IMR-90 (cell line): Measurements from ENCODE around the gene MIER1. TPM values are rescaled to one million over a fixed set of nuclear protein-coding genes. Genes with fewer than 3 reads are reported as not detected.

Source experiments
- ATAC-seq: fragments of 200-7000 bp; cut with Tn5 transposase; 2 replicates; pipeline ENCODE4 v1.9.1; 2020; ENCODE audit warnings: low read depth, mild to moderate bottlenecking, moderate library complexity
- BruUV-seq: library from RNA; stranded (reverse); fragments of 400-500 nt; replicated peaks from 2 replicates; lab custom pipeline; 2021; lab: Mats Ljungman, UMichigan
- CTCF ChIA-PET: fragments of 300-600 bp; formaldehyde crosslinking; extraction: SDS; loops from one replicate; lab custom pipeline; 2021; ENCODE audit warnings: antibody characterized with exemption; lab: Yijun Ruan, JAX
- POLR2A ChIA-PET: fragments of 300-600 bp; sonication (Branson Sonifier 250); formaldehyde crosslinking; loops from one replicate; lab custom pipeline; 2022; ENCODE audit warnings: antibody characterized with exemption; ENCODE audit not compliant: unreplicated experiment; lab: Charles Lee
- DNase-seq: peaks from one replicate; pipeline ENCODE4 v3.0.0; 2013
- H2AFZ ChIP-seq: replicated peaks from 2 replicates; pipeline ENCODE3; 2013; ENCODE audit warnings: low read length, mild to moderate bottlenecking; ENCODE audit not compliant: poor library complexity
- H2AK5ac ChIP-seq: 2 replicates; pipeline ENCODE4 v1.6.1; 2013; ENCODE audit warnings: low read depth, low read length, inconsistent platforms
- H2AK9ac ChIP-seq: replicated peaks from 2 replicates; pipeline ENCODE3; 2013; ENCODE audit warnings: mild to moderate bottlenecking, low read depth, low read length, moderate library complexity; ENCODE audit not compliant: poor library complexity
- H2BK120ac ChIP-seq: 2 replicates; pipeline ENCODE4 v1.6.1; 2013; ENCODE audit warnings: low read depth, low read length, inconsistent platforms
- H2BK15ac ChIP-seq: 3 replicates; pipeline ENCODE4 v1.6.1; 2013; ENCODE audit warnings: low read depth, low read length, inconsistent platforms
- H2BK20ac ChIP-seq: 2 replicates; pipeline ENCODE4 v1.6.1; 2013; ENCODE audit warnings: low read depth, mild to moderate bottlenecking, inconsistent platforms, low read length, moderate library complexity
- H2BK5ac ChIP-seq: 2 replicates; pipeline ENCODE4 v1.6.1; 2013; ENCODE audit warnings: mild to moderate bottlenecking, low read depth, low read length, inconsistent platforms; ENCODE audit not compliant: poor library complexity, severe bottlenecking
- H3K14ac ChIP-seq: replicated peaks from 2 replicates; pipeline ENCODE4 v1.6.1; 2013; ENCODE audit warnings: low read depth, low read length, inconsistent platforms
- H3K18ac ChIP-seq: 2 replicates; pipeline ENCODE4 v1.6.1; 2013; ENCODE audit warnings: low read depth, low read length, control low read depth
- H3K23ac ChIP-seq: 2 replicates; pipeline ENCODE4 v1.6.1; 2013; ENCODE audit warnings: low read depth, low read length, inconsistent platforms
- H3K27ac ChIP-seq: 2 replicates; pipeline ENCODE4 v1.5.1; 2013; ENCODE audit warnings: mild to moderate bottlenecking, control low read depth, low read length; ENCODE audit not compliant: insufficient read depth
- H3K27me3 ChIP-seq: 2 replicates; pipeline ENCODE4 v1.6.1; 2013; ENCODE audit warnings: low read length; ENCODE audit not compliant: control insufficient read depth, insufficient read depth
- H3K36me3 ChIP-seq: 2 replicates; pipeline ENCODE4 v1.6.1; 2013; ENCODE audit warnings: low read length, mixed read lengths; ENCODE audit not compliant: control insufficient read depth, insufficient read depth
- H3K4ac ChIP-seq: 2 replicates; pipeline ENCODE4 v1.6.1; 2013; ENCODE audit warnings: low read depth, low read length, inconsistent platforms
- H3K4me1 ChIP-seq: 2 replicates; pipeline ENCODE4 v1.6.1; 2013; ENCODE audit warnings: low read length, mixed read lengths; ENCODE audit not compliant: control insufficient read depth, insufficient read depth
- H3K4me2 ChIP-seq: 2 replicates; pipeline ENCODE4 v1.6.1; 2013; ENCODE audit warnings: low read depth, mild to moderate bottlenecking, control low read depth, low read length, moderate library complexity
- H3K4me3 ChIP-seq: 2 replicates; pipeline ENCODE4 v1.5.1; 2013; ENCODE audit warnings: low read depth, mild to moderate bottlenecking, control low read depth, low read length, moderate library complexity; ENCODE audit not compliant: insufficient read depth
- H3K56ac ChIP-seq: 2 replicates; pipeline ENCODE4 v1.6.1; 2013; ENCODE audit warnings: low read length, inconsistent platforms; ENCODE audit not compliant: insufficient read depth; ENCODE audit errors: extremely low read depth
- H3K79me1 ChIP-seq, 2 experiments: 2 replicates each; pipeline ENCODE4 v1.6.1; 2013; ENCODE audit warnings: low read length in 2 of 2, inconsistent platforms in 1 of 2, low read depth in 1 of 2
- H3K9ac ChIP-seq: 2 replicates; pipeline ENCODE4 v1.6.1; 2013; ENCODE audit warnings: low read depth, low read length, control low read depth
- H3K9me1 ChIP-seq: 2 replicates; pipeline ENCODE4 v1.6.1; 2013; ENCODE audit warnings: low read length, inconsistent platforms; ENCODE audit not compliant: insufficient read depth
- H3K9me3 ChIP-seq: 2 replicates; pipeline ENCODE4 v1.6.1; 2013; ENCODE audit warnings: low read length; ENCODE audit not compliant: control insufficient read depth, insufficient read depth
- H4K20me1 ChIP-seq: 2 replicates; pipeline ENCODE4 v1.6.1; 2013; ENCODE audit warnings: low read length, inconsistent platforms; ENCODE audit not compliant: insufficient read depth
- H4K5ac ChIP-seq: 2 replicates; pipeline ENCODE4 v1.6.1; 2013; ENCODE audit warnings: mild to moderate bottlenecking, low read depth, low read length, control low read depth
- H4K8ac ChIP-seq, 2 experiments: 2 replicates each; pipeline ENCODE4 v1.6.1; 2013; ENCODE audit warnings: low read depth in 2 of 2, low read length in 2 of 2, control low read depth in 1 of 2, inconsistent platforms in 1 of 2
- H4K91ac ChIP-seq: 2 replicates; pipeline ENCODE4 v1.6.1; 2013; ENCODE audit warnings: low read depth, low read length, inconsistent platforms; ENCODE audit not compliant: insufficient read depth
- CHD1 ChIP-seq: IDR thresholded peaks from 2 replicates; pipeline ENCODE4 v1.6.1; 2012; ENCODE audit warnings: low read depth, low read length, improper control_type of control experiment
- CTCF ChIP-seq: conservative IDR thresholded peaks from 2 replicates; pipeline ENCODE4 v1.5.1; 2012; ENCODE audit warnings: mild to moderate bottlenecking, low read depth, low read length, improper control_type of control experiment
- ELK1 ChIP-seq: fragments of 150-350 bp; IDR thresholded peaks from 2 replicates; pipeline ENCODE4 v1.6.1; 2016; ENCODE audit warnings: low read depth, mild to moderate bottlenecking, low read length, moderate library complexity, borderline replicate concordance
- MAFK ChIP-seq: IDR thresholded peaks from 2 replicates; pipeline ENCODE4 v1.6.1; 2012; ENCODE audit warnings: low read depth, low read length, improper control_type of control experiment
- MAZ ChIP-seq: IDR thresholded peaks from 2 replicates; pipeline ENCODE4 v1.6.1; 2012; ENCODE audit warnings: low read depth, mild to moderate bottlenecking, low read length, improper control_type of control experiment, moderate library complexity, borderline replicate concordance
- NFE2L2 ChIP-seq: fragments of 150-350 bp; IDR thresholded peaks from 2 replicates; pipeline ENCODE4 v1.6.1; 2016; ENCODE audit warnings: low read depth, mild to moderate bottlenecking, low read length
- POLR2A ChIP-seq: IDR thresholded peaks from 2 replicates; pipeline ENCODE4 v1.6.1; 2012; ENCODE audit warnings: mild to moderate bottlenecking, low read depth, low read length
- RAD21 ChIP-seq: IDR thresholded peaks from 2 replicates; pipeline ENCODE4 v1.6.1; 2012; ENCODE audit warnings: low read length, improper control_type of control experiment
- RCOR1 ChIP-seq: IDR thresholded peaks from 2 replicates; pipeline ENCODE4 v1.6.1; 2012; ENCODE audit warnings: mild to moderate bottlenecking, low read length, improper control_type of control experiment; ENCODE audit not compliant: insufficient replicate concordance
- SMC3 ChIP-seq: fragments of 150-350 bp; IDR thresholded peaks from 2 replicates; pipeline ENCODE4 v1.6.1; 2016; ENCODE audit warnings: low read depth, mild to moderate bottlenecking, antibody characterized with exemption, low read length, moderate library complexity
- WGBS, 2 experiments: methylation state at CpG; one replicate each; pipeline versions ENCODE4 v1.1.5 to v1.1.7; 2013; ENCODE audit warnings: missing lambda C conversion rate in 2 of 2; ENCODE audit not compliant: insufficient read length in 1 of 2; ENCODE audit errors: extremely low coverage in 2 of 2; 5-methylcytosine and 5-hydroxymethylcytosine counted together
- dilution Hi-C: fragments of 300-500 bp; cut with HindIII; formaldehyde crosslinking; loops from one replicate; pipeline ENCODE4 v1.14.3; 2018; ENCODE audit warnings: low sequenced_read_pairs; ENCODE audit not compliant: unreplicated experiment
- in situ Hi-C: fragments of 300-500 bp; cut with MboI; formaldehyde crosslinking; loops from 3 replicates; pipeline ENCODE4 v1.14.3; 2019; ENCODE audit warnings: low sequenced_read_pairs, inconsistent platforms, mixed read lengths
- intact Hi-C: fragments of 100-400 bp; cut with micrococcal nuclease; formaldehyde crosslinking; loops from 2 replicates; pipeline ENCODE4 v1.10.0; 2022
- polyA plus RNA-seq, 3 experiments: library from polyadenylated mRNA; depleted of rRNA; stranded (reverse); fragments of >200 nt; gene quantifications; 2 replicates each; pipeline ENCODE4 v1.2.3, GENCODE V29; 2012; ENCODE audit warnings: low replicate concordance in 1 of 3
- total RNA-seq: library from RNA; depleted of rRNA; stranded (reverse); fragments of >200 nt; gene quantifications from 2 replicates; pipeline ENCODE4 v1.2.3, GENCODE V29; 2012

The MIER1 gene
- total and polyA plus RNA-seq, 2 of the 4 experiments (the other 2 are of a cell fraction), result 5.0 to 11.5 TPM

GRCh38 chr1:66929999-66930822, 5.4 kb downstream of the MIER1 start (continued):
- no peak for TF ChIP-seq NFE2L2
- peak; percentile 74 for TF ChIP-seq POLR2A
- TF ChIP-seq MAFK, result no peak
- peak; percentile 94 for TF ChIP-seq MAZ

- peak overlapping the region; percentile 1; the same call in 1 of the 2 replicates for H3K18ac ChIP-seq
- H3K4me3 ChIP-seq, result peak overlapping the region; percentile 65
- H2BK20ac ChIP-seq, result no peak overlapping the region
- H3K27me3 ChIP-seq, result no peaks in the 10 kb centered on the region
- H3K9ac ChIP-seq, result peak overlapping the region; percentile 91
- H3K36me3 ChIP-seq, result no peaks in the 10 kb centered on the region
- H4K20me1 ChIP-seq, result peaks cover 22% of the 10 kb centered on the region
- peak overlapping the region; percentile 77 for H3K27ac ChIP-seq
- H2BK15ac ChIP-seq, result no peak overlapping the region
- dilution Hi-C loops (no loop called here), in situ Hi-C loops (loop anchor here (25.0 kb wide), 2 partner anchors 393 to 1118 kb away; partner anchors contain the start of gene SGIP1), intact Hi-C loops (loop anchor here (5.0 to 10.0 kb wide), 2 partner anchors 37 to 1086 kb away; no protein-coding TSS in a partner anchor)
- H3K23ac ChIP-seq, result peak overlapping the region; percentile 87
- peak overlapping the region; percentile 73 for H3K4ac ChIP-seq
- 0 out of 2 replicates have a peak, but pooled peaks cover 2% of the 10 kb centered on the region for H3K4me1 ChIP-seq
- DNase-seq, result no peak
- no peaks in the 10 kb centered on the region for H3K9me3 ChIP-seq
- ChIA-PET CTCF (interaction anchor here (0.8 kb wide), 1 partner anchor 218 kb away, joined by 3 read pairs; no protein-coding TSS in a partner anchor), POLR2A (no interaction called here)
- H2BK120ac ChIP-seq, result peak overlapping the region; percentile 5; the same call in 1 of the 2 replicates
- peak overlapping the region; percentile 57 for H3K56ac ChIP-seq
- H2BK5ac ChIP-seq, result peak overlapping the region; percentile 80
- peak overlapping the region; percentile 2; the same call in 1 of the 2 replicates for H4K5ac ChIP-seq
- peak overlapping the region; percentile 41 for H3K14ac ChIP-seq
- peak overlapping the region; percentile 89 for H2AK9ac ChIP-seq
- H2AK5ac ChIP-seq, result peak overlapping the region; percentile 57
- H2AFZ ChIP-seq, result peak overlapping the region; percentile 90
- no CpG with 5 or more reads among the region's 6 CpGs for WGBS, 2 experiments
- H4K8ac ChIP-seq, result peak overlapping the region; percentile 25 to 53; a peak in 2 of 4 replicates
- no TSS peak for BruUV-seq
- TF ChIP-seq RCOR1 (no peak), ELK1 (no peak), CHD1 (no peak), CTCF (no peak), RAD21 (no peak), SMC3 (no peak)
- H4K91ac ChIP-seq, result peak overlapping the region; percentile 22; the same call in 1 of the 2 replicates
- ATAC-seq, result no peak
- no peaks in the 10 kb centered on the region; the same call in 1 of the 2 replicates for H3K9me1 ChIP-seq
- H3K4me2 ChIP-seq, result peak overlapping the region; percentile 54
- peaks cover 3 to 26% of the 10 kb centered on the region in 2 experiments; a peak in 3 of 4 replicates for H3K79me1 ChIP-seq
Observed at GRCh38 chr1:66930823-66931174, 6.0 kb downstream of the MIER1 start.
